Retina (tissue), 1 donor: Measurements from ENCODE around the gene PAXIP1.
A peak's percentile ranks its signal among the peaks of the same experiment; 100 is the strongest.

Experiments used
- DNase-seq: peaks from one replicate; pipeline ENCODE4 v3.0.0-alpha.2; 2016

PAXIP1 gene

GRCh38 chr7:154996101-154996500, 6.8 kb downstream of the PAXIP1 start:
- DNase-seq, result no peak

GRCh38 chr7:154994996-154995395, 7.9 kb downstream of the PAXIP1 start:
- no peak for DNase-seq

- DNase-seq, result no peak
Observed at GRCh38 chr7:154990964-154991540, 11.9 kb downstream of the PAXIP1 start.

- DNase-seq, result no peak
Observed at GRCh38 chr7:154987571-154987970, 15.4 kb downstream of the PAXIP1 start.

- DNase-seq, result peak; percentile 14
Observed at GRCh38 chr7:154986200-154986945, 16.6 kb downstream of the PAXIP1 start.

- no peak for DNase-seq
Observed at GRCh38 chr7:154985230-154985629, 17.7 kb downstream of the PAXIP1 start.

GRCh38 chr7:154984601-154985188, 18.2 kb downstream of the PAXIP1 start:
- no peak for DNase-seq

- no peak for DNase-seq
Observed at GRCh38 chr7:154978017-154978416, 24.9 kb downstream of the PAXIP1 start.

- no peak for DNase-seq
Observed at GRCh38 chr7:154977250-154977649, 25.7 kb downstream of the PAXIP1 start.

GRCh38 chr7:154976844-154977243, 26.1 kb downstream of the PAXIP1 start:
- no peak for DNase-seq

GRCh38 chr7:154975984-154976383, 26.9 kb downstream of the PAXIP1 start:
- no peak for DNase-seq

- DNase-seq, result no peak
Observed at GRCh38 chr7:154973381-154973780, 29.5 kb downstream of the PAXIP1 start.

GRCh38 chr7:154968336-154969001, 34.5 kb downstream of the PAXIP1 start:
- DNase-seq, result no peak

- DNase-seq, result no peak
Observed at GRCh38 chr7:154967401-154967955, 35.4 kb downstream of the PAXIP1 start.

GRCh38 chr7:154965014-154965413, 37.9 kb downstream of the PAXIP1 start:
- DNase-seq, result no peak

GRCh38 chr7:154960063-154960790, 42.7 kb downstream of the PAXIP1 start:
- no peak for DNase-seq

- no peak for DNase-seq
Observed at GRCh38 chr7:154956427-154956826, 46.5 kb downstream of the PAXIP1 start.

- peak; percentile 13 for DNase-seq
Observed at GRCh38 chr7:154953006-154953684, 49.8 kb downstream of the PAXIP1 start.

- DNase-seq, result no peak
Observed at GRCh38 chr7:154950960-154951359, 52.0 kb downstream of the PAXIP1 start.

GRCh38 chr7:154947604-154948003, 55.3 kb downstream of the PAXIP1 start:
- no peak for DNase-seq

GRCh38 chr7:154946166-154946565, 56.8 kb downstream of the PAXIP1 start:
- DNase-seq, result no peak

- no peak for DNase-seq
Observed at GRCh38 chr7:154943906-154944305, 59.0 kb downstream of the PAXIP1 start.
